GM21423 (cell line): ENCODE data around the gene PEAK1.

Experiments
- ATAC-seq: cut with Tn5 transposase; IDR thresholded peaks from one replicate; pipeline ENCODE4 v1.9.1; 2021; ENCODE audit warnings: mild to moderate bottlenecking, moderate library complexity; ENCODE audit not compliant: unreplicated experiment

The PEAK1 gene

DNA sequence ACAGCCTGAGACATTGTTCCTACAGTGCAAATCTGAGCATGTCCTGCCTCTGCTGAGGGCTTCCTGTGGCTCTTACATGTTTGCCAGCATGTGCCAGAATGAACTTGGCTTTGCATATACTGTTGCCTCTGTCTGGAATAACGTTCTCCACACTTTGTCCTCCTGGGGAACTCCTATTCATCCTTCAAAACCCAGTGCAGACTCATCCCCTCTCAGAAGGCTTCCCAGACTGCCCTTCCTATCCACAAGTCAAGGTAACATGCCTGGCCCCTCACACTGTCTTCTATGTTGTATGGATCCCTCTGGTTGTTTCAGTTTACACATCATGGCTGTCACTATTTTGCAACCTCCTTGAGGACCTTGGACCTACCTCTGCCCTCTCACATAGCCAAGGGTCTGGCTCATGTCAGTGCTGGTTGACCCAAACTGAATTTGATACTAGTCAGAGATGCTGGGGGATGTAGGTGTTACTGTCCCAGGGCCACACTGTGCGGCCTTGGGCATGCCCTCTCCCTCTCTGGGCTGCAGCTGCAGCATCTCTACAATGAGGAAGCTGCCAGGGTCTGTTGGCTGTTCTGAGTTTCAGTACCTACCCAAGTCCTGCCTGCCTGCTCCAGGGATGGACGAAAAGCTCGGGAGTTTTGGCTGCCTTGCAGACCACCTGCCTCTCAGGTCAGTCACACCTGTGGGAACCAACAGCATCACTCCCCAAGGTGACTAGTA is 320.0 kb downstream of the PEAK1 start:
- no peak for ATAC-seq

GRCh38 chr15:77098572-77098971 is 321.3 kb downstream of the PEAK1 start:
- no peak for ATAC-seq

DNA sequence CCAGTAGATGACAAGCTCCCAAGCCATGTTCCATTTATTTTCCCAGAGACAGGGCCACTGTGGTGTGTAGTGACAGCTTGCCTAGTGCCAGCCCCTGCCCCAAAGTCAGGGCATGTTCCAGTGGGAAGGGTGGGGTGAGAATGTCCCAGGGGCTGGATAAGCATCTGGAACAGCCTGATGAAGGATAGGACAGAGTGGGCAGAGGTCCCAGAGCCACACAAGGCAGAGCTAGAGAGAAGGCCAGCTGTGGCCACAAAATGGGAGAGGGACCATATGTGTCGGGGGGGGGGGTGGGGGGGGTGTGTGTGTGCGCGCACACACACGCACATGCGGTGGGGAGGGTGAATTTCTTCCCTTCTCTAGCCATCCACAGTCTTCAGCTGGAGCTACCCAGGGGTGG is 322.0 kb downstream of the PEAK1 start:
- no peak for ATAC-seq

GRCh38 chr15:77097248-77097721 is 322.6 kb downstream of the PEAK1 start:
- ATAC-seq, result no peak

DNA sequence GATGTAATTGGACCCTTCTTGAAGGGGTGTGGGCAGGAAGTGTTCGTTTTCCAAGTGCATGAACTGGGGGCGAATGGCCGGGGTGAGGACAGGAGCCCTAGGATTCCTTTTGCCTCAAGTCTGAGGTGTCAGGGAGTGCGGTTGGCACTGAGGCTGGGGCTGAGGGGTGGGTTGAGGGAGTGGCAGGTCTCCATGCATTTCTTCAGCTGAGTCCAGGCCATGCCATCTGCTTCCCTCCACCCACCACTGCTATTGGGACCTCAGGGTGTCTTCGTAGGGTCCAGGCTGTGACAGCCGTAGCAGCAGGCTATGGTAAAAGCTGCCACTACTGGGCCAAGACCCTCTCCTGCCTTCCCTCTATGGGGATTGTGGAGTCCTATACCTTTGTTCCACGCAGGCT is 323.4 kb downstream of the PEAK1 start:
- ATAC-seq, result no peak

GRCh38 chr15:77096138-77096537 is 323.8 kb downstream of the PEAK1 start:
- ATAC-seq, result no peak

GRCh38 chr15:77094397-77095030 is 325.4 kb downstream of the PEAK1 start:
- no peak for ATAC-seq

DNA sequence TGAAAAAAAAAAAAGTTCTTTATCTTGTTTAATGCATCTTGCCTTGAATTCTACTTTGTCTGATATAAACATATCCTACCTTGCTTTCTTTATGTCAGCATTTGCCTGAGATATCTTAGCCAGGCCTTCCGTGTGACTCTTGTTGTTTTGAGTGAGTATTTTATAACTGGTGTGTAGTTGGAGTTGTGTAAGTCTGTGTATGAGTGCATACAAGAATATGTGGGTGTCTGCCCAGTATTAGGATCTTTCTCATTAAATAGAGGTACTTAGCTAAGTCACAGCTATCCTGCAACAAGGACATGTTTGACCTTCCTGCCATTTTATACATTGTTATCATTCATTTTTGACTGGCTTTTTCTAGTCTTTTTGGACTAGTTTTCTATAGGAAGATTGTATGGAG is 326.5 kb downstream of the PEAK1 start:
- ATAC-seq, result no peak

- ATAC-seq, result no peak
Observed at GRCh38 chr15:77091097-77091496, 328.8 kb downstream of the PEAK1 start.

GRCh38 chr15:77087213-77087612 is 332.7 kb downstream of the PEAK1 start:
- ATAC-seq, result no peak

DNA sequence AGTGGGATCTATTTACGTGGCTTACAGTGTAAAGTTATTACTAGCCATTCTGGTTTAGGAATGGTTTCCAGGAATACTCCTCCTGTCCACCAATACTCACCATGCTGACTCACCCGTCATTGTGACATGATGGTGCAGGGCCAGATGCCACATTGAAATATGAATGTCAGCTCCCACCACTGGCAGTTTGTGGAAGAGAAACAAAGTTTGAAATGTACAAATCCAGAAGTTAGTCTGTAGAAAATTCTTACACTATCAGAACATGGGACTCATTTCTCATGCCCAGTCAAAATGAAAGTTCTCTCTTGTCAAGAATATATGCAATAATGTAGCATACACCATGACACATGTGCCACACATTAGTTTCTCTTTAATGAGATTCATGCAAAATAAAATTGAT is 334.6 kb downstream of the PEAK1 start:
- no peak for ATAC-seq

- ATAC-seq, result no peak
Observed at GRCh38 chr15:77084436-77084835, 335.5 kb downstream of the PEAK1 start.

DNA sequence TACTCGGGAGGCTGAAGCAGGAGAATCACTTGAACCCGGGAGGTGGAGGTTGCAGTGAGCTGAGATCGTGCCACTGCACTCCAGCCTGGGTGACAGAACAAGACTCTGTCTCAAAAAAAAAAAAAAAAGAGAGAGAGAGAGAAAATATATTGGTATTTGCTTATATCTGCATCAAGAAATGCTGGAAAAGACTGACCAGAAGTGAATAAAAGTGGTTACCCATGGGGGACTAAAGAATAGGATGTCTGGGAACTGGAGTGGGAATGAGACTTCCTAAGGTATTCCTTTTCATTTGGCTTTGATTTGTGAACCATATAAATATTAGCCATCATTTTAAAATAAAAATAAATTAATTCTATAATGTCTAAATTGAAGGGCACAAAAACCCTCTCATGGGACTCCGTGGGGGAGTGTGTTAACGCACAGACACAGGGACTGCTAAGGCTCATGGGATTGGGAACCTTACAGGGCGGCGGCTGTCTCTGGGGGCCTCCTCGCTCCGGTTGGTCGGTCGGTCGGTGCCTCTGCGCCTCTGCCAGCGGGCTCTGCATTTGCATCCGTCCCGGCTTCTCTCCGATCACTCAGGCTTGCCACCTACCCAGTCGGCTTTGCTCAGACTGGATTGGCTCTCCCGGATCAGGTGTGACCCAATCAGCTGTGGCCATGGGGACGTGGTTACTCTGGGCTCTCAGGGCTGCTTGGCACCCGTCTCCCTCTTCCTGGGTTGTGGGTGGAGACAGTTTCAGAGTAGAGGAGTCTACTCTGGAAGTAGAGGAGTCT is 336.3 kb downstream of the PEAK1 start:
- peak; percentile 55 for ATAC-seq

- no peak for ATAC-seq
Observed at GRCh38 chr15:77081971-77082370, 337.9 kb downstream of the PEAK1 start.

DNA sequence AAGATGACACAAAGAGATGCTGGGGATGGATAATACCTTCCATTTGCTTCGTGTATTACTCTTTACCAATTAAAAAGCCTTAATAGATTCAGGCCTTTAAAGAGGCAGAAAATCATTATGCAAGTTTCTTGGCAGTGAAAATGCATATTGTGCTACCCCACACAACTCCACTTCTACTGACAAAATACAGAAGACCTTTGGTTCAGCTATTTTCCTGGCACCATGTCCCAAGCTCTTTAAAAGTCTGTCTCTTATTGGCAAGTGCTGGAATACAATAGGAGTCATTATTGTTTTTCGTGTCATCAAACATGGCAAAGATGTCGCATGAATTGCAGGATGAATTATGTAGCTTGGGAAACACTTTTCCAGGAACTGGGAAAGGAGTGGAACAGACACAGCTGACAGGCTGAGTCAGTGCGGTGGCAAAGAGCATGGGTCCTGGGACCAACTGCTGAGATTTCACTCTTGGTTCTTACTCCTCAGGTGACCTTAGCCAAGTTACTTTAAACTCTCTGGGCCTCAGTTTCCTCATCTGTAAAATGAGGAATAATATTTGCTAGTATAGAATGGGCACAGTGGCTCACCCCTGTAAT is 343.5 kb downstream of the PEAK1 start:
- no peak for ATAC-seq

- no peak for ATAC-seq
Observed at GRCh38 chr15:77075528-77075927, 344.4 kb downstream of the PEAK1 start.

GRCh38 chr15:77074350-77074749 is 345.6 kb downstream of the PEAK1 start:
- no peak for ATAC-seq

DNA sequence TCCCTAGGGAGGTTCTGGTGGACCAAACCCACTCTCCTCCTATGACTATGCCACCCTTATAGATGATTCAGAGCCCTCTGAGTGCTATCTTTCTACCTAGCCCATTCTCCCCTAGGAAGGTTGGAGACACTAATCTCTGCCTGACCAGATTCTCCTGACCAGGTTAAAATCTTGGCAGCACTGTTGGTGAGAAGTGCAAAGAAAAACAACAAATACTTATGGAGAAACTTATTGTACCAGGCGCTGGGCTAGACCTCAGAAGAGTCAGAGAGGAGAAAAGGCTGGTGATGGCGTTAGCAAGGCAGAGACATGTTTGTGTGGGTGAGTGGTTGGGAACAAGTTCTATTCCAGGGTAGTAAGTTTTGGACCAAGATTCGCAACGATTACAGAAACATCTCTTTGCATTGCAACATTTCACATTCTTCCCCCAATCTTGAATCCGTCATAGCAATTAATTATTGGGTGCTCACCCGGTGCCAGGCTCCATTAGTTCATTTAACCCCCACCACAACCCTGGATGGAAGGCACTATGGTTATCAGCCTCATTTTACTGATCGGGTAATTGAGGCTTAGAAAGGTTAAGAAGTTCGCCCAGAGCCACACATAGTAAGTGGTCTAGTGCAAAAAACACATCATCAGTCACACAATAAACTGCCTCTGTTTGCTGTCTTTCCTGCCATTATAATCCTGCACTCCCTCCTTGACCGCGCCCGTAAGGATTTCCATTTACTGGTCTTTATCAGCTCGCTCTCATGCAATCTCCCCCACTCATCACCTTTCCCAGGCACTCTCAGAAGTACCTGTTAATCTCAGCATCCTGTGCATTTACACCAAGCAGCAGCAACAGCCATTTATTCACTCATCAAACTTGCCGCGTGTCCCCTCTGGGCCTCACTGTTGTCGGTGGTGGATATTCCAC is 348.3 kb downstream of the PEAK1 start:
- ATAC-seq, result peak; percentile 5

- peak; percentile 86 for ATAC-seq
Observed at GRCh38 chr15:77070495-77071304, 349.2 kb downstream of the PEAK1 start, which contains the start of gene TSPAN3. TSS of gene TSPAN3 (minus strand) at chr15:77071109. CDS start at chr15:77070954, 155 bp downstream.

GRCh38 chr15:77070180-77070494 is 349.8 kb downstream of the PEAK1 start:
- no peak for ATAC-seq
